GM12878 (cell line): ENCODE measurements around the gene HTR7. TPM values are rescaled to one million over a fixed set of nuclear protein-coding genes. Genes with fewer than 3 reads are reported as not detected.

ENCODE experiments used
- ATAC-seq: fragments of 200-7000 bp; cut with Tn5 transposase; 3 replicates; pipeline ENCODE4 v1.9.1; 2020; ENCODE audit warnings: mild to moderate bottlenecking, moderate library complexity
- BruUV-seq: library from RNA; stranded (reverse); fragments of 400-500 nt; replicated peaks from 2 replicates; lab custom pipeline; 2021; lab: Mats Ljungman, UMichigan
- CTCF ChIA-PET: fragments of 300-600 bp; sonication (Branson Sonifier 250); formaldehyde crosslinking; extraction: SDS; loops from one replicate; lab custom pipeline; 2021; ENCODE audit warnings: inconsistent platforms; lab: Yijun Ruan, JAX
- POLR2A ChIA-PET: fragments of 350-600 bp; formaldehyde crosslinking; extraction: SDS; loops from one replicate; lab custom pipeline; 2021; ENCODE audit warnings: inconsistent platforms; lab: Charles Lee
- RAD21 ChIA-PET: fragments of 300-600 bp; sonication (Branson Sonifier 250); formaldehyde crosslinking; loops from one replicate; lab custom pipeline; 2023; ENCODE audit warnings: antibody characterized with exemption; ENCODE audit not compliant: unreplicated experiment; lab: Charles Lee
- SMC1A ChIA-PET: fragments of 300-600 bp; sonication (Branson Sonifier 250); formaldehyde crosslinking; loops from one replicate; lab custom pipeline; 2023; ENCODE audit not compliant: unreplicated experiment, uncharacterized antibody; lab: Charles Lee
- DNase-seq: peaks from one replicate; pipeline ENCODE4 v3.0.0-alpha.2; 2011; ENCODE audit warnings: low read depth, low spot score
- FAIRE-seq: peaks from 3 replicates; lab custom pipeline; 2011; peaks lifted over from hg19 to GRCh38; lab: Jason Lieb, UNC
- H2AFZ ChIP-seq: 2 replicates; pipeline ENCODE4 v1.6.0; 2011; ENCODE audit warnings: low read depth, low read length, control low read depth; ENCODE audit not compliant: control insufficient read depth
- H3K27ac ChIP-seq: 2 replicates; pipeline ENCODE4 v1.5.1; 2011; ENCODE audit warnings: control low read depth; ENCODE audit not compliant: control insufficient read depth, insufficient read depth
- H3K27me3 ChIP-seq, 2 experiments: replicated peaks in 1 of 2; 2 replicates each; pipeline versions ENCODE4 v1.6.0 to v1.6.1; 2011; ENCODE audit warnings: low read length in 1 of 2; ENCODE audit not compliant: control insufficient read depth in 2 of 2, insufficient read depth in 2 of 2
- H3K36me3 ChIP-seq, 2 experiments: 2 replicates each; pipeline ENCODE4 v1.5.1; 2011; ENCODE audit warnings: low read length in 1 of 2; ENCODE audit not compliant: control insufficient read depth in 2 of 2, insufficient read depth in 2 of 2
- H3K4me1 ChIP-seq: 2 replicates; pipeline ENCODE4 v1.6.1; 2011; ENCODE audit warnings: mild to moderate bottlenecking, low read length, moderate library complexity, mixed read lengths; ENCODE audit not compliant: control insufficient read depth, insufficient read depth
- H3K4me2 ChIP-seq: 2 replicates; pipeline ENCODE4 v1.6.0; 2011; ENCODE audit warnings: control low read depth; ENCODE audit not compliant: control insufficient read depth, insufficient read depth
- H3K4me3 ChIP-seq: fragments of 200-600 bp; sonication (generic); 2 replicates; pipeline ENCODE4 v1.5.1; 2016
- H3K79me2 ChIP-seq: 2 replicates; pipeline ENCODE4 v1.6.0; 2011; ENCODE audit warnings: low read length; ENCODE audit not compliant: control insufficient read depth, insufficient read depth
- H3K9ac ChIP-seq: 2 replicates; pipeline ENCODE4 v1.8.0; 2011; ENCODE audit warnings: low read length, control low read depth, mixed read lengths; ENCODE audit not compliant: control insufficient read depth, insufficient read depth
- H3K9me3 ChIP-seq: replicated peaks from 3 replicates; pipeline ENCODE4 v1.5.1; 2011; ENCODE audit warnings: mild to moderate bottlenecking, low read length; ENCODE audit not compliant: control insufficient read depth, insufficient read depth
- H4K20me1 ChIP-seq: 2 replicates; pipeline ENCODE4 v1.6.0; 2011; ENCODE audit not compliant: control insufficient read depth, insufficient read depth
- CREM ChIP-seq: IDR thresholded peaks from 2 replicates; pipeline ENCODE4 v1.6.1; 2014; ENCODE audit warnings: antibody characterized with exemption, low read depth
- CUX1 ChIP-seq: IDR thresholded peaks from 2 replicates; pipeline ENCODE4 v1.6.1; 2012; ENCODE audit warnings: improper control_type of control experiment, low read depth, low read length; ENCODE audit not compliant: insufficient replicate concordance
- FOXK2 ChIP-seq: fragments of 450-650 bp; IDR thresholded peaks from 2 replicates; pipeline ENCODE4 v1.6.1; 2017; ENCODE audit warnings: mild to moderate bottlenecking, moderate library complexity
- HSF1 ChIP-seq: fragments of 150-350 bp; IDR thresholded peaks from 2 replicates; pipeline ENCODE4 v1.6.1; 2014; ENCODE audit warnings: mild to moderate bottlenecking, low read depth, low read length
- MYC ChIP-seq: IDR thresholded peaks from 2 replicates; pipeline ENCODE4 v1.6.1; 2011; ENCODE audit warnings: mild to moderate bottlenecking, low read length, moderate library complexity, inconsistent platforms; ENCODE audit not compliant: insufficient read depth, insufficient replicate concordance, insufficient read length, severe bottlenecking
- PAX5 ChIP-seq: IDR thresholded peaks from 2 replicates; pipeline ENCODE4 v1.6.1; 2011; ENCODE audit warnings: low read depth, low read length, borderline replicate concordance
- RAD51 ChIP-seq: fragments of 450-650 bp; IDR thresholded peaks from 2 replicates; pipeline ENCODE4 v1.6.1; 2016; ENCODE audit warnings: moderate library complexity, mild to moderate bottlenecking, inconsistent platforms
- SMAD5 ChIP-seq: IDR thresholded peaks from 2 replicates; pipeline ENCODE4 v1.6.1; 2016; ENCODE audit warnings: antibody characterized with exemption, low read depth
- SP1 ChIP-seq: IDR thresholded peaks from one replicate; pipeline ENCODE4 v1.6.1; 2011; ENCODE audit warnings: low read depth, low read length
- SPI1 ChIP-seq: IDR thresholded peaks from 2 replicates; pipeline ENCODE4 v1.6.1; 2011; ENCODE audit warnings: low read depth, mild to moderate bottlenecking, low read length, moderate library complexity, borderline replicate concordance; ENCODE audit not compliant: insufficient read depth
- TBL1XR1 ChIP-seq: IDR thresholded peaks from 2 replicates; pipeline ENCODE4 v1.6.1; 2012; ENCODE audit warnings: low read depth, low read length, improper control_type of control experiment
- WGBS: methylation state at CpG from one replicate; pipeline ENCODE4 v1.1.6; 2016; ENCODE audit warnings: low lambda C conversion rate; ENCODE audit not compliant: insufficient replicate concordance, insufficient coverage; ENCODE audit errors: missing lambda C conversion rate; 5-methylcytosine and 5-hydroxymethylcytosine counted together
- in situ Hi-C: fragments of 300-500 bp; cut with MboI; formaldehyde crosslinking; loops from 9 replicates; pipeline ENCODE4 v1.14.3; 2018; ENCODE audit warnings: mixed read lengths
- intact Hi-C: fragments of 100-400 bp; cut with micrococcal nuclease; formaldehyde crosslinking; loops from one replicate; pipeline ENCODE4 v1.14.2; 2022; ENCODE audit not compliant: unreplicated experiment
- polyA plus RNA-seq, 11 experiments: library from polyadenylated mRNA; depleted of rRNA in 4 of 11; unstranded in 6 of 11; stranded (reverse) in 5 of 11; fragments of >200 nt; fragmentation: Nextera tagmentation in 4 of 11; fragmentation: Illumina TruSeq in 1 of 11; extraction: Ambion mirVana in 4 of 11; extraction: Trizol in 1 of 11; gene quantifications; 1 replicate in 1 of 11; 2 replicates in 10 of 11; pipeline versions ENCODE4 v1.2.1 to v1.2.3, GENCODE V29; 2011 to 2016; ENCODE audit warnings: inconsistent platforms in 2 of 11, missing spikeins in 2 of 11, low read depth in 1 of 11
- total RNA-seq, 4 experiments: library from RNA; depleted of rRNA in 3 of 4; stranded (reverse); fragments of >200 nt in 3 of 4; fragmentation: Illumina TruSeq in 1 of 4; extraction: Trizol in 1 of 4; gene quantifications; 2 replicates each; pipeline versions ENCODE4 v1.2.1 to v1.2.3, GENCODE V29; 2013 to 2021
- TF ChIP-seq, protein P1 (sequence below): fragments of 450-650 bp; conservative IDR thresholded peaks from 2 replicates; pipeline ENCODE4 v1.6.1; 2017; ENCODE audit warnings: mild to moderate bottlenecking, moderate library complexity

HTR7 gene
- total and polyA plus RNA-seq, 10 of the 15 experiments (the other 5 are each of a cell fraction or from before 2014, with no cell fraction given) = 0.01 to 1.3 (median 0.06) TPM; not detected in 4

- ChIA-PET POLR2A (no interaction called here), RAD21 (no interaction called here)
- in situ Hi-C loops = no loop called here
Measured at GRCh38 chr10:90780488-90780887, 77.4 kb downstream of the HTR7 start.

More at GRCh38 chr10:90780488-90780887, 77.4 kb downstream of the HTR7 start:
- H3K27me3 ChIP-seq = no peaks in the 10 kb centered on the region
- no peak overlapping the region for H3K27ac ChIP-seq
- DNase-seq = no peak
- H3K36me3 ChIP-seq = no peaks in the 10 kb centered on the region
- no peak overlapping the region for H3K4me2 ChIP-seq
- H3K9ac ChIP-seq = no peak overlapping the region
- no TSS peak for BruUV-seq
- CTCF ChIA-PET = no interaction called here
- no peak for ATAC-seq
- intact Hi-C loops = no loop called here
- H3K9me3 ChIP-seq = no peaks in the 10 kb centered on the region
- no peaks in the 10 kb centered on the region; the same call in 1 of the 2 replicates for H3K4me1 ChIP-seq
- SMC1A ChIA-PET = no interaction called here
- no peaks in the 10 kb centered on the region for H3K79me2 ChIP-seq
- no peak overlapping the region for H2AFZ ChIP-seq
- WGBS = 28% methylated on average over 3 of the region's 4 CpGs
- no peak overlapping the region for H3K4me3 ChIP-seq
- no peak for FAIRE-seq
- no peaks in the 10 kb centered on the region for H4K20me1 ChIP-seq
- TF ChIP-seq TBL1XR1 (no peak), CREM (no peak), PAX5 (no peak), SMAD5 (no peak), CUX1 (no peak), FOXK2 (no peak), HSF1 (no peak), SP1 (no peak), RAD51 (no peak), SPI1 (no peak), MYC (no peak)
- TF ChIP-seq, protein P1, sequence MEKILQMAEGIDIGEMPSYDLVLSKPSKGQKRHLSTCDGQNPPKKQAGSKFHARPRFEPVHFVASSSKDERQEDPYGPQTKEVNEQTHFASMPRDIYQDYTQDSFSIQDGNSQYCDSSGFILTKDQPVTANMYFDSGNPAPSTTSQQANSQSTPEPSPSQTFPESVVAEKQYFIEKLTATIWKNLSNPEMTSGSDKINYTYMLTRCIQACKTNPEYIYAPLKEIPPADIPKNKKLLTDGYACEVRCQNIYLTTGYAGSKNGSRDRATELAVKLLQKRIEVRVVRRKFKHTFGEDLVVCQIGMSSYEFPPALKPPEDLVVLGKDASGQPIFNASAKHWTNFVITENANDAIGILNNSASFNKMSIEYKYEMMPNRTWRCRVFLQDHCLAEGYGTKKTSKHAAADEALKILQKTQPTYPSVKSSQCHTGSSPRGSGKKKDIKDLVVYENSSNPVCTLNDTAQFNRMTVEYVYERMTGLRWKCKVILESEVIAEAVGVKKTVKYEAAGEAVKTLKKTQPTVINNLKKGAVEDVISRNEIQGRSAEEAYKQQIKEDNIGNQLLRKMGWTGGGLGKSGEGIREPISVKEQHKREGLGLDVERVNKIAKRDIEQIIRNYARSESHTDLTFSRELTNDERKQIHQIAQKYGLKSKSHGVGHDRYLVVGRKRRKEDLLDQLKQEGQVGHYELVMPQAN = no peak
